Muscle of leg (tissue), 11 donors: ENCODE measurements around the gene TENM4. TPM values are rescaled to one million over a fixed set of nuclear protein-coding genes. Genes with fewer than 3 reads are reported as not detected.
A peak's percentile ranks its signal among the peaks of the same experiment; 100 is the strongest.

Experiments
- DNase-seq: peaks from one replicate; pipeline ENCODE4 v3.0.0; 2013
- H3K27ac ChIP-seq: one replicate; pipeline ENCODE4 v1.5.1; 2013; ENCODE audit warnings: mild to moderate bottlenecking, low read length, control low read depth
- H3K27me3 ChIP-seq: one replicate; pipeline ENCODE4 v1.6.1; 2013; ENCODE audit warnings: low read length; ENCODE audit not compliant: control insufficient read depth, insufficient read depth
- H3K36me3 ChIP-seq: one replicate; pipeline ENCODE4 v1.6.1; 2013; ENCODE audit warnings: low read length; ENCODE audit not compliant: control insufficient read depth, insufficient read depth
- H3K4me1 ChIP-seq: one replicate; pipeline ENCODE4 v1.6.1; 2013; ENCODE audit warnings: low read length; ENCODE audit not compliant: control insufficient read depth, insufficient read depth
- H3K4me3 ChIP-seq: one replicate; pipeline ENCODE4 v1.5.1; 2013; ENCODE audit warnings: low read length, control low read depth
- H3K9me3 ChIP-seq: replicated peaks from 2 replicates; pipeline ENCODE4 v1.6.1; 2013; ENCODE audit warnings: low read depth, low read length; ENCODE audit not compliant: control insufficient read depth
- WGBS: methylation state at CpG from one replicate; pipeline ENCODE4 v1.1.5; 2013; ENCODE audit warnings: missing lambda C conversion rate; ENCODE audit not compliant: insufficient coverage; 5-methylcytosine and 5-hydroxymethylcytosine counted together
- polyA plus RNA-seq, 8 donors: library from polyadenylated mRNA; unstranded; fragments of 120-200 nt; gene quantifications; one replicate each; pipeline versions ENCODE4 v1.2.1 to v1.2.3, GENCODE V29; 2013; ENCODE audit warnings: inconsistent platforms in 1 of 8, low replicate concordance in 1 of 8; ENCODE audit not compliant: insufficient read length in 8 of 8, insufficient read depth in 1 of 8
- total RNA-seq: library from RNA; stranded (reverse); fragments of 120-200 nt; gene quantifications from one replicate; pipeline ENCODE4 v1.2.4, GENCODE V29; 2013

The TENM4 gene
- total and polyA plus RNA-seq, 9 donors = 4.6 to 13.8 (median 10.3) TPM

- Histone ChIP-seq H3K4me3 (no peak overlapping the region), H3K27ac (peak overlapping the region; percentile 71), H3K27me3 (no peaks in the 10 kb centered on the region), H3K9me3 (no peaks in the 10 kb centered on the region), H3K4me1 (peaks cover 19% of the 10 kb centered on the region), H3K36me3 (no peaks in the 10 kb centered on the region)
- peak; percentile 93 for DNase-seq
- 70% methylated on average over 2 of the region's 6 CpGs for WGBS
Observed at GRCh38 chr11:79244241-79244772, 196.5 kb downstream of the TENM4 start.

GRCh38 chr11:79243422-79244210 is 197.2 kb downstream of the TENM4 start:
- peak; percentile 61 for DNase-seq
- no peaks in the 10 kb centered on the region for H3K36me3 ChIP-seq
- H3K9me3 ChIP-seq = no peaks in the 10 kb centered on the region
- H3K27ac ChIP-seq = peak overlapping the region; percentile 71
- peaks cover 19% of the 10 kb centered on the region for H3K4me1 ChIP-seq
- H3K4me3 ChIP-seq = no peak overlapping the region
- H3K27me3 ChIP-seq = no peaks in the 10 kb centered on the region
- WGBS = 71% methylated on average over 16 of the region's 16 CpGs

- H3K4me1 ChIP-seq = peaks cover 28% of the 10 kb centered on the region
- H3K27ac ChIP-seq = no peak overlapping the region
- no peaks in the 10 kb centered on the region for H3K36me3 ChIP-seq
- H3K9me3 ChIP-seq = no peaks in the 10 kb centered on the region
- H3K4me3 ChIP-seq = no peak overlapping the region
- H3K27me3 ChIP-seq = no peaks in the 10 kb centered on the region
- no CpG with 5 or more reads among the region's 3 CpGs for WGBS
- no peak for DNase-seq
Observed at GRCh38 chr11:79242616-79243015, 198.2 kb downstream of the TENM4 start.

GRCh38 chr11:79241852-79242241 is 199.0 kb downstream of the TENM4 start:
- 77% methylated on average over 3 of the region's 7 CpGs for WGBS
- Histone ChIP-seq H3K4me3 (no peak overlapping the region), H3K4me1 (peaks cover 33% of the 10 kb centered on the region), H3K36me3 (no peaks in the 10 kb centered on the region), H3K27me3 (no peaks in the 10 kb centered on the region), H3K9me3 (no peaks in the 10 kb centered on the region), H3K27ac (no peak overlapping the region)
- no peak for DNase-seq

GRCh38 chr11:79241205-79241851 is 199.5 kb downstream of the TENM4 start:
- Histone ChIP-seq H3K36me3 (no peaks in the 10 kb centered on the region), H3K4me1 (peaks cover 38% of the 10 kb centered on the region), H3K27me3 (no peaks in the 10 kb centered on the region), H3K9me3 (no peaks in the 10 kb centered on the region), H3K27ac (no peak overlapping the region), H3K4me3 (no peak overlapping the region)
- no peak for DNase-seq
- WGBS = 85% methylated on average over 2 of the region's 7 CpGs

GRCh38 chr11:79237703-79238102 is 203.1 kb downstream of the TENM4 start:
- Histone ChIP-seq H3K9me3 (no peaks in the 10 kb centered on the region), H3K4me1 (peaks cover 22% of the 10 kb centered on the region), H3K27me3 (no peaks in the 10 kb centered on the region), H3K27ac (peak overlapping the region; percentile 45), H3K4me3 (no peak overlapping the region), H3K36me3 (no peaks in the 10 kb centered on the region)
- WGBS = 10% methylated on average over 4 of the region's 6 CpGs
- DNase-seq = peak; percentile 97

GRCh38 chr11:79237091-79237490 is 203.7 kb downstream of the TENM4 start:
- Histone ChIP-seq H3K9me3 (no peaks in the 10 kb centered on the region), H3K4me3 (no peak overlapping the region), H3K36me3 (no peaks in the 10 kb centered on the region), H3K27me3 (no peaks in the 10 kb centered on the region), H3K4me1 (peaks cover 22% of the 10 kb centered on the region), H3K27ac (peak overlapping the region; percentile 54)
- no CpG with 5 or more reads among the region's 5 CpGs for WGBS
- no peak for DNase-seq

GRCh38 chr11:79236541-79236971 is 204.3 kb downstream of the TENM4 start:
- WGBS = 40% methylated on average over 2 of the region's 11 CpGs
- Histone ChIP-seq H3K9me3 (no peaks in the 10 kb centered on the region), H3K4me3 (no peak overlapping the region), H3K36me3 (no peaks in the 10 kb centered on the region), H3K27me3 (no peaks in the 10 kb centered on the region), H3K27ac (peak overlapping the region; percentile 54), H3K4me1 (peaks cover 23% of the 10 kb centered on the region)
- DNase-seq = peak; percentile 83

- Histone ChIP-seq H3K27me3 (no peaks in the 10 kb centered on the region), H3K27ac (no peak overlapping the region), H3K4me1 (peaks cover 23% of the 10 kb centered on the region), H3K9me3 (no peaks in the 10 kb centered on the region), H3K4me3 (no peak overlapping the region), H3K36me3 (no peaks in the 10 kb centered on the region)
- WGBS = 93% methylated on average over 3 of the region's 6 CpGs
- DNase-seq = no peak
Observed at GRCh38 chr11:79235696-79236095, 205.1 kb downstream of the TENM4 start.

- no peak overlapping the region for H3K4me3 ChIP-seq
- peaks cover 19% of the 10 kb centered on the region for H3K4me1 ChIP-seq
- peak; percentile 52 for DNase-seq
- no peak overlapping the region for H3K27ac ChIP-seq
- no peaks in the 10 kb centered on the region for H3K27me3 ChIP-seq
- H3K9me3 ChIP-seq = no peaks in the 10 kb centered on the region
- WGBS = 67% methylated on average over 1 of the region's 5 CpGs
- no peaks in the 10 kb centered on the region for H3K36me3 ChIP-seq
Observed at GRCh38 chr11:79232346-79232745, 208.5 kb downstream of the TENM4 start.
